ENCODE results near the gene AHNAK2.

The AHNAK2 gene

DNA sequence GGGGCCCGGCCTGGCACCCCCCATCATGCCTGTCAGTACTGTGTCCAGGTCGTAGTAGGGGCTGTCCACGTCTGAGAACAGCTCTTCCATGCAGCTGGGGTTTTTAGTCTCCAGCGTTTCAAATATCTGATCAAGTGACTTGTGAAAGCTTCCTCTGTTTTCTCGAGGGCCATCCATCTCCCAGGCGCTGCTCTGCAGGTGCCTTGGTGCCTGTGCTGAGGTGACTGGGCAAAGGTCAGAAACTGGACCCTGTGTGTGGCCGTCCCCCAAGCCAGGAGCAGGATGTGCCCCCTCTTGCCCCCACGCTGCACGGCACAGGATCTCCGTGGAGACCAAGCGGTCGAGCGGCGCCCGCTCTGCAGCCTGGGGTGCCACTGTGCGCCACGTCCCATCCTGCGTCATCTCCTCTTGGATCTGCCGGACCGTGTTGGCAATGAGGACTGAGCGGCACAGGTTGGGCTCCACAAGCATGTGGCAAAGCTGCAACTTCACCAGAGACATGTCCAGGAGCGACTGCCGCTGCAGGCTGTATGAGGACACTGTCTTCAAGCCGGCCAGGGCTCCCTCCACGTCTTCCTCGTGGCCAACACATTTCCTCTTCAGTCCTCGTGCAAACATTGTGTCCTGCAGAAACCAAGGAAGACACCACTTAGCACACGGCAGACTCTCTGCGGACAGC, 33.3 kb upstream of the AHNAK2 start:
- no peak for DNase-seq

DNA sequence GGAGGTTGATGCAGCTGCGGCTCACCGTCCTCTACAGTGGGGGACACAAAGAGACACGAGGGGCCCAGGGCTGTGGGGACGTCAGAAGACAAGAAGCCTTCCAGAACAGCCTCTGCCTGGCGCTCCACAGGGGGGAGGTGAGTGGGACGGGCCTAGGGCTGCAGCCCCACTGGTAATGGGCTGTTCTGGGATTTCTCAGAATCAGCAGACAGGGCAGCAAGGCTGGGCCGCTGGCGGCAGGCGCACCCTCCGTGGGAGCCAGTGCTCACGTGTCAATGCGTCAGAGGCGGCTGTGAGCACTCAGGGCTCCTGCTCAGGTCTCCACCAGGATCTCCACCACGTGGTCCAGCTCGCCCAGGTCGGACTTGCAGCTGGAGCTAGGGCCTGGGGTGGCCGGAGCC, 32.7 kb upstream of the AHNAK2 start:
- DNase-seq, result no peak

DNA sequence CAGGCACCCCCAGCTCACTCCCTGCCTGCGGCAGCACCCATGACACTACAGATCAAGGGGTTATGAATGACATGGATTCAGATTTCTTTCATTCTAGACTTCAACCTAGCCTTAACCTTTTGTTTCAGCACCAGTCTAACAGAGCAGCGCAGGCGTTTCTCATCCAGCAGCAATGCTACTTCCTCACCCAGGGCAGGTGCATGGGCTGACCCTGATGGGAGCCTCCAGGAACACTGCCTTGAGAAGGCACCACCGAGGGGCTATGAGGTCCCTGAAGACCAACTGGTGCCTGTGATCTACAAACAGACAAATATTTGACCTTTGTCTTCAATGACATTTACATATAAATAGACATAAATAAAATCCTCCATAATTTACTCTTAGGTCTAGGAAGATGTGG, 31.9 kb upstream of the AHNAK2 start:
- DNase-seq, result no peak

DNA sequence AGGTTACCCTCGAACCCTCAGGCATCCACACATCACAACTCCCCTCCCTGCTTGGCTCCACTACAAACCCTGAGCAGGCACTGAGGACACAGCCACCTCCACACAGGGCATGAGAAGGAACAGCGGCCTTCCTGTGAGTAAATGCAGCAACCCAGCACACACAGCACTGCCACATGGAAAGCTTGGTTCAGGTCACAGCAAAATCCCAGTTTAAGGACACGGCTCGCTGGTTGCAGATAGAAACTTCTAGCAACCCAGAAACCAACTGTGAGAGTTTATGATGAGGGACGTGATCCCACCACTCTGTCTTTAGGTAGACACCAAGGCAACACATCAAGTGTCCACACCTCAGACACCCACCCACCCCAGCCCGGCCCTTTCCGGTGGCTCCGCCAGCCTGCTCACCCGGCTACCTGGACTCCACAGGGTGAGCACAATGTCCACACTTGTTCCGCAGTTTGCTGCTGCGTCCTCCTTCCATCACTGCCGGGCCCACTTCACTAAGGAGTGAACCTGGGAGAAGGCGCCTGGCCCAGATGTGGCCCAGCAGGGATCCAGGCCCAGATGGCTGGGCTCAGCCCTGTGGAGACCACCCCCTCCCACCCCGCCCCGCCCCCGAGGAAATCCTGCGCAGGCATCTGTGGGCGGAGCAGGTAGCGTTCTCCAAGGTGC, 29.6 kb upstream of the AHNAK2 start:
- no peak for DNase-seq

DNA sequence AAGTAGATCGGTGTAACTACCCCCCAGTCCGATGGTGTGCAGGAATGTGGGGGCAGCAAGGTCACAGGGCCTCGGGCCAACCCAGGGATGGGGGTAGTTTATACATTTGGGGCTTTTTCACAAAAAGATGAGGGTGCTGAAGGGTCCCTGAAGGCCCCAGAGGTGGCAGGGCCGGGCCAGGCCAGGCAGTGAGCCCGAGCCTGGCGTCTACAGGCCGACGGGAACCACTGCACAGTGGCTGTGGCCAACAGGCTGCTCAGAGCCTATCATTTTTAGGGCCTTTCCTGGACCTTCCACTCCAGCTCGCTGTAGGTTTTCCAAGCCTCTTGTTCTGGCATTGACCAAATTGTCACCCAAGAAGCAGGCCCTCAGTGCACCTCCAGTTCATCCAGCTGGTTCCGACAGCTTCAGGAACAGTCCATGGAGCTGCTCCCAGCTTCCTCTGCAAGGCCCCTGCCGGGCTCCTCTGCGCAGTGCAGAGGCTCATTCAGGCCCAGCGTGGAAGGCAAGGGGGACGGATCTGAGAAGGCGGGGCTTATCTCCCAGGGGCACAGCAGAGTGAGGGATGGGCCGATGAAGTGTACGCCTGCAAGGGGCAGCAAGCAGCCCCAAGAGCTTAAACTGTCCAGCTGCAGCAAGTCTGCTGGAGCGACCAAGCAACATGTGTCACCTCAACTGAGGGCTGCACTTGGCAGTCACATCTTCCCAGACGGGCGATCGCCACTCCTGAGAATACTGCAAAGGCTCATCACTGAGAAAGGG, 28.8 kb upstream of the AHNAK2 start:
- no peak for DNase-seq

DNA sequence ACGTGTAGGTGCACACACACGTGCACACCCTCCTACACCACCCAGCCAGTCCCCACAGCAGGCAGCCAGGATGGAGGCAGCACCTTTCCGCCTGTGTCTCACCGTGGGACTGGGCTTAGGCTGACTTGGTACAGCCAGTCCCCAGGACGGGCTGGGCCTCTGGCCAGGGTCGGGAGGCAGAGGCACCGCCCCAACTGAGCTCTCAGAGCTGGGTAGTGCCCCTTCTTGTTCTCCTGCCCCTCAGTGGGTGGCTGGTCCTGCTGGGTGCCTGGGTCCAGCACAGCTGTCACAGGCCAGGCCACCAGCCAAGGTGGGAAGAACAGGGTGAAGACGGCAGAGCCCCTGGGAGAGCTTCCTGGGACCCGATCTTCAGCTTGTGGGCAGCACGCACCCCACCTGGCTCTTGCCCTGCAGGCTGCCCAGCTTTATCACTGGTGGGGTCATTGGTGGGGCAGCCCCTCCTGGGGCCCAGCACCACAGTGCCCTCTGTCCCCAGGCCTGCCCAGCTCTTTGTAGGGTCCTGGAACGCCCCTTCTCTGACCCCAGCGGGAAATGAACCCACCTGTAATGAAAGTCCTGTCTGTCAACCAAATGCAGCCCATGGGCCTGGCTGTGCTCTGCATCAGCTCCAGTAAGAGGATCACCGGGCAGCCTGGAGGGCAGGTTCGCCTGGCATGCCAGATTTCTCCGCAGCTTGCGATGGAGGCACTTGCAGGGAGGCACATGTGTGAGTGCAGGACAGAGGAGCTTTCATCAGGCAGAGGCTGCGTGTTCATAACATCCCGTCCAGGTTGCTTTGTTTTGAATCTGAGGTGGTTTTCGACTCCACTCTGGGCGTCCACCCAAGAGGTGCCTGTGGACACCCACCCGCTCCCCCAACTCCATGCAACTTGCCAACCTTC, 28.0 kb upstream of the AHNAK2 start:
- DNase-seq, result no peak

DNA sequence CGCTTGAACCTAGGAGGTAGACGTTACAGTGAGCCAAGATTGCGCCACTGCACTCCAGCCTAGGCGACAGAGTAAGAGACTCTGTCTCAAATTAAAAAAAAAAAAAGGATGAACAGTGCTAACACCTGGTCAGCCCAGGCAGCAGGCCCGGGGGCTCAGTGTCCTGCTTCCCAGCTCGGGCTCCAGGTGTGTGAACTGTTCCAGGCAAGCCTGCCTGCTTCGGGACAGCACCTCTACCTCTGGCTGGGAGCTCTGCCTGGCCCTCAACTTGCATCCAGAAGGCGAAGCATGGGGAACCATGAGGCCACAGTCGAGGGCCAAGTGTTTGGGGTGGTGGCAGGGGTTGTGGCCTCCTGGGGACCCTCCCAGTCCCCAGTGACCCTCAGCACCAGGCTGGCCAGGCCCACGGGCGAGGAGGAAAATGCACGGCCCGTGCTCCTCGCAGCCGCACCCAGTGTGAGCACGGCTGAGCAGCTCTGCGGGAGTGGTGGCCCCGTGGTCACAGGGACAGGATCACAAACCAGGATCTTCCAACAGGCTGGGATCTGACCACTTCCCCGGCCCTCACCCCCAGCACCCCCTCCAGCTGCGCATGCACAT, 27.3 kb upstream of the AHNAK2 start:
- DNase-seq, result no peak

DNA sequence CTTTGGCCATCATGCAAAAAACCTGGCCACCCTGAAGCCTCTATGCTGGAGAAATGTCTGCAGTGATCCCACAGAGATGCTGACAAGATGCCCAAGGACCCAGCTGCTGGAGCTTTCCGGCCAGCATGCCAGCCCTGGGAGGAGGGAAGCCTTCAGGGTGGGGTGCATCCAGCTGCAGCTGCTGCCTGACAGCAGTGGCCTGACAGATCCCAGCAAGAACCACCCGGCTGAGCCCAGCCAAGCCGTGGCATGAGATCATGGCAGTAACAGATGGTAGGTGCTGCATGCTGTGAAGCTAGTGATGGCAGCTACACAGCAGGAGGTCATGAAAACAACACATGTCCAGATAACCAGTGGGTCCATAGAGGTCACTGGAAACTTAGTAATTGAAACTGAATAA, 21.2 kb upstream of the AHNAK2 start:
- no peak for DNase-seq

DNA sequence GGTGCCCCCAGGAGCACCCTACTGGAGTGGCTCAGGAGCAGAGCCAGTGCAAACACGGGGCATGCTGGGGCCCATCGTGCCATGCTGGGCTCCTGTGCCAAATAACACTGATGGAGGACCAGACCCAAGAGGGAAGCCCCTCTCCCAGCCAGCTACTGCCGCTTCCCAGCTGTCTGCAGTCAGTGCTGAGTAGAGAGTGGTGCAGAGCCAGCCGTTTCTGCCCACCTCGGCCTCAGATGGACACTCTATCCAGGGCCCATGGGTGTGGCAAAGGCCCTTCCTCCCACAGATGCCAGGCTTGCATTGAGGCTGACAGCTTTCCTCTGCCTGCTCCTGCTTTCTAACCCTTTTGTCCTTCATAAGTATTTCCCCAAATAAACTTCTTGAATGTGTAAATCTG, 20.6 kb upstream of the AHNAK2 start:
- DNase-seq, result no peak

DNA sequence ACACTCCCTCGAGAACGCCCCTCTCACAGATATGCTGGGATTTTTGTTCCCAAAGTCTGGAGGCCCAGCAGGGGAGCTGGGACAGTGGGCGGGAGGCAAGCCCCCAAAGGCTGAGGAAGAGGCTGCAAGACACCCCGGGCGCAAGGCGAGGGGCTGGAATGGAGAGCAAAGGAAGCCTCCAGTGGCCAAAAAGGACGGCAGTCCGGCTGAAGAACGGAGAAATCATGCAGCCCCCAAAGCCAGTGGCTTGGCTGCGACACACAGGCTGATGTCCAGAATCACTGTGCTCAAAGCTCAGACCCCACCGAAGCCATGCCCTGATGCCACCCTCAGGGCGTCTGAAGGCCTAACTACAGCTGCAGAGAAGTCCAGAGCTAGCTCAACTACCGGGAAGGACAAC, 18.3 kb upstream of the AHNAK2 start:
- no peak for DNase-seq

DNA sequence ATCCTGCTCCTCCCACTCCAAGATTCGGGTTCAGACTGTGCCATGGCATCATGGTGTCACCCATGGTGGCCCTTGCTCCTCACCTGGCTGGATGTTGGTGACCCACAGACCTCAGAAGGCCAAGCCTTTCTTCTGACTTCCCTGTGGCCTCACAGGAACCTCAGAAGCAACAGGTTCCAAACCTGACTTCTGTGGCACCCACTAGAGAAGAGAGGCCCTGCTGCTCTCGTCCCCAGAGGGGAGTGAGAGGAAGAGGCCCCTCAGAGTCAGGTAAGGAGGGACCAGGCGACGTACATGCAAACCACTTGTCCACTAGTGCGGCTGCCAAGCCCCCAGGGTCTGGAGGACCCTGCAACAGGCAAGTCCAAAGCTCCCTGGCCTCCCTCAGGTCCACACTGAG, 17.9 kb upstream of the AHNAK2 start:
- no peak for DNase-seq

DNA sequence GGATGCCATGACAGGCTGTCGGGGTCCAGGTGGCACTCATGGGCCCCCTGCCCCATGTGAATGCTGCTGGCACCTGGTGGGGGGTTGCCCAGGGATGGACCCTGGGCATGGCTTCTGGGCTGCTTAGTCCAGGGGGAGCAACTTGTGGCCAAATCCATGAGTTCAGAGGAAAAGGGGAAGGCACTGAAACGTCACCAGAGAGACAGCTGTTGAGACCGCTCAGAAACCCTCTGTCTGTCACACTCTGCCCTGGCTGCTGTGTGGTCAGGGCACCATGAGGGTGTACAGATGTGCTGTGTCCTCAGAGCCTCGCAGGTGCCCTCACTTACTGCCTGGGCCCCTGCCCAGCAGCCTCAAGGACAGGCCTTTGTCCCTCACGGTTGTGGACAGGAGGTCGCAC, 16.8 kb upstream of the AHNAK2 start:
- peak; percentile 25 for DNase-seq

DNA sequence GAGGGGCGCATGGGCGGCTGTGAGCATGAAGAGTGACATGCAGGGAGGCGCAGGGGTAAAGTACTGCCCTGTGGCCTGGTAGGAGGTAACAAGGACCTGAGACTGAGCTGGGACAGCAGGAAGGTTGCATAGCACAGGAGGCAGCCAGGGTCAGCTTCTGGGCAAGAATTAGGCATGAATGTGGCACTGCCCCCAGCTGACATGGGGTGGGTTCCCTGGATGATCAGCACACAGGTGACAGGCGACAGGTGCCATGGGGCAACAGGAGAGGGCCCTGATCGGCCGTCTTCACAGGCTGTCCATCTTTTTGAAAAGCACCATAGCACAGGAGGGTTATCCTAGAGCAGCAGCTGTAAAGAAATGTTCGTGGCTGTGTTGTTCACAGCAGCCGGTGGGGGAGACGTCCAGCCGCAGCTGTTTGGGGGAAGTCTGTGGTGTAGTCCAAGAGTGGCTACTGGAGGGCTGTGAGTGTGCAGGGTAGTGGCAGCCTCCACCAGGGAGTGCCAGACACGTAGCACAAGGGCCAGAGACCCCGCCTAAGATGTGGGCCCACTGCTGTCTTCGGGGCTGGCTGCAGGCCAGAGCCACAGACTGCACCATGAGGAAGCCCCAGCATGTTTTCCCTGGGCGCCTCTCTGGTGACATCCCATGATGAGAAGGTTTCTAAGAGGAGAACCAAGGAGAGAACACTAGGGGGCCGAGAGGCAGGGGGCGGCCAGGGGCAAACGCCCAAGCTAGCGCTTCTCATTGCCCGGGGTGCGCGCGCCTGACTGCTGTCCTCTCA, 15.8 kb upstream of the AHNAK2 start:
- no peak for DNase-seq

DNA sequence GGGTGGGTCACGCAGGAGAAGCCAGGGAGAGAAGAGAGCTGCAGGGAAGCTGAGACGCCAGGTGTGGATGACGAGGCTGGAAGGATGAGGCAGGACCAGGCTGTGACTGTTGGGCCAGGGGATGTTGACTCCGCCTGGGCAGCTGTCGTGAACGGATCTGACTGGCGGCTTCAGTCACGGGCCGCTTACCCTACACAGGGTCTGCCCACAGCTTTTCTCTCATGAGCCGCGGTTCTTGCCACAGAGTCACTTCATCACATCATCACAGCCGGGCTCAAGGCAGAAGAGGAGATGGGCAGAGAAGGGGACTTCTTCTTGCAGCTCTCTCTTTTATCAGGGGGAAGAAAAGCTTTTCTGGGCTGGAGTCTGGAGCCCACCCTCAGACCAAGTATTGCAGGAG, 15.1 kb upstream of the AHNAK2 start:
- DNase-seq, result no peak

DNA sequence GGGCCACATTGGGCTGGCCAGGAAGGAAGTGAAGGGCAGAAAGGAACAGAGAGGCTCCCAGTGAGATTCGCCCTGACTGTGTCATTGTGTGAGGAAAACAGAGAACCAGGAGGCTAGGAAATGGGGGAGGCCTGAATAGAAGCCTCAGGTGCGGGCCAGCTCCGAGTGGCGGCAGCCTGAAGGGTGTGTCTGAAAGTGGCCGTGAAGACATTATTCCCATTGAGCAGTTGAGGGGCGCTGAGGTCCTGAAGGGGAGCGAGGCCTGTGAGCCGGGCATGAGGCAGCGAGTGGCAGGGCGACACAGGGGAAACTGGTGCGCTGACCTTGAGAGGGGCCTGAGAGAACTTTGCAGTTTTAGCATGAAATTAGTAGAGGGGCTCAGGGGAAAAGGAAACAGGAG, 14.3 kb upstream of the AHNAK2 start:
- no peak for DNase-seq

DNA sequence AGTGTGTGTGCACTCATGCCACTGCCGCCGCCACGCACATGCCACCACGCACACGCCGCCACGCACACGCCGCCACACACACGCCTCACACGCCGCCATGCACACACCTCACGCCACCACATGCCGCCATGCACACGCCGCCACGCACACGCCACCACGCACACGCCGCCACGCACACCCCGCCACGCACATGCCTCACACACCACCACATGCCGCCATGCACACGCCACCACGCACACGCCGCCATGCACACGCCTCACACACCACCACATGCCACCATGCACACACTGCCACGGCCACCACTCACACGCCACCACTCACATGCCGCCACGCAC, 13.7 kb upstream of the AHNAK2 start:
- DNase-seq, result no peak

DNA sequence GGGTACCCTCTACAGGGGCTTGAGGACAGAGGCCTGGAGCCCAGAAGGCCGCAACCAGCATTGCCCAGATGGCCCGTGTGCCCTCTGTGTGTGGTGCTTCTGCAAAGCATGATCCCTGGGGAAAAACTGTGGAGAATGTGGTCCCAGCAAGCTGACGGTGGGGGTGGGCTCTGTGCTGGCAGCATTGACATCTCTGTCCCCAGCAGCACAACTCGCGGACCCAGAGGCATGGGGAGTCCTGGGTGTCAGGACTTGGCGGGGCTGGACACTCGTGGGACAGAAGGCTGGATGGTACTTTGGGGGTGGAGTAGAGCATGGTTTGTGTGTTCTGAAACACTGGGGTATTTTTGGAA, 11.8 kb upstream of the AHNAK2 start:
- DNase-seq, result no peak

DNA sequence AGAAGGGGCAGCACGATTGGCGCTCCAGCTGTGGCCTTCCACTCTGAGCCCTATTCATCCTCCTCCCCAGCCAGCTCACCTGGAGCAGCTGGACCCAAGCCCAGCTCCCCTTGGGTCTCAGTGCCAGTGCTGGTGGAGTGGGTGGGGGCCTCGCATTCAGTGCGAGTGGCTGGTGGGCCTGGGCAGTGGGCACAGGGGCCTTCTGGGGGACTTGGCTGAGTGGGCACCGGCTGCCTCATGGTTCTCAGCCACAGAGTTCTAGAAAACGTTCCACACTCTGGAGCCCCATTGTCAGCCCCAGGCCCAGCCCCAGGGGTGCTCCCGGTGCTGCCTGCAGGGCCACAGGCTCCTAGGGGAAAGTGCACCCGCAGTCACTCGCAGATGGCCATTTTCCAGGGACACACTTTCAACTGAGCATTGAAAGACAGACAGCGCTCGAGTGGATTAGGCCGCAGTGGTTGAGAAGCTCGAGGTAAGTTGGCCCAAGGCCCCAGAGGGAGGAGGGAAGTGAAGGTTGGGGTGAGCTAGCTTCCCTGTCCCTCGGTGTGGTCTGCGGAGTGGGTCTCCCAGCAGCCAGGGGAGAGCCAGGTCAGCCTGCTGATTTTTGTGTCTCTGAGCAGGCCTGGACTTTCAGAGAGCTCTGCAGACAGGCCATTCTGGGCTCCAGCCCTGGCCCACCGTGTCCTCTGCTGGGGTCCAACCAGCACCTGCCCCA, 11.2 kb upstream of the AHNAK2 start:
- DNase-seq, result peak; percentile 17

DNA sequence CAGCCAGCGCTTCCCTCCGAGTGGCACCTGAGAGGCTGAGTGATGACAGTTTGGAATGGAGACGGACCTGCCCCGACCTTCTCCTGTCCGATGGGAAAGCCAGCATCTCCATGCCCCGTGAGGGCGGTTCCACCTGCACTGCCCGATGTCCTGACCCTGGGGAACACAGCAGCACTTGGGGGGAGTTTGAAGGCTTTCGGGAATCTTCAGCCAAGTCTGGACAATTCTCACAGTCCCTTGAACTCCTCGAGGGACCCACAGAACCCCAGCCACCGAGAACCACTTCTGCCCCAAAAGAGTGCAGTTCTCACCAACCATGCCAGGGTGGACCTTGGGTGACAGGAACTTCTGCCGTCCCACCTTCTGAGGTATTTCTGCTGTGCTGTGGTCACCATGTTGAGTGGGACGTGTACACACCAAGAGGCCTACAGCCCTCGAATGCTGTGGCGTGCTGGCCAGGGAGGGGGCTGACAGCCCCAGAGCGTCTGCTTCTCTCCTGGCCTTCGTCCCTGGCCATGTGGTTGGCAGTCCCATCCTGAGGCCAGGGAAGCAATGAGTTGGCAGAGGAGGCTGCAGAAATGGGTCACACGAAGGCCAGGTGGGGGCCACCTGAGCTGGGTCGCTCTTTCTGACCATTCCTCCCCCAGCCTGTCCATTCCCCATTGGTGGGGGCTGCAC, 8.5 kb upstream of the AHNAK2 start:
- DNase-seq, result no peak

DNA sequence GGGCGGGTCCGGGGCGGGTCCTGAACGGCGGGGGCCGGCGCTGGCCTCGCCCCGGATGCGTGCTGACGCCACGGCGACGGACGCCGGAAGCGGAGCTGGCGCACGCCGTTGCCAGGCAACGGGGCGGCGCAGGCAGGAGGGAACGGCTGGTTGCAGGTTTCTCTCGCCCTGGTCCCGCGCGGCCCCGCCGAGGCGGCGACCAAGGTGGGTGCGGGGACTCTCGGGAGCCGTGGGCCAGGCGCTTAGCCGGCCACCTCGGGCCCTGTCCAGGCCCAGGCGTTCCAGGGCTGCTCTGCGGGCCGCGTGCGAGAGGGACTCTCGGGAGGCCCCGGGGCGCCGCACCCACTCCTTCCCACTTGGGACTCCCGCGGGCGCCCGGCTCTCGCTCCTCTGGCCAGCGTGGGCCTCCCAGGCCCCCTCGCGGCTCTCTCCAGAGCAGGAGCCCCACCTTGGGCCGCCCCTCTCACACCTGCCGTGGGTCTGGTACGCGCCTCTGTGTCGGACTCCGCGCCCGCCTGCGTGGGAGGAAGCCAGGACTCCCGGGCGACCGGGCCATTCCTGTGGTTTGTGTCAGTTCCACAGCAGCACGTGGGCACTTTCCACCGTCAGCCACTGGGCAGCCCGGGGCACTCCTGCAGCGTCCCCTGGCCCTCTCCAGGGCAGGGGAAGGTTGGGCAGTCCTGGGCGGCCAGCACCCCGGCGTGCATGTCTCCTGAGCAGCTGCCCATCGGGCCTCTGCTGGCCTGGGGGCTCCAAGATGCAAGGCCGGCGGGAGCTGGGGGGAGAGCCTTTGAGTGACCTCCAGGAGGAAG, 7.7 kb upstream of the AHNAK2 start, which contains the start of gene CLBA1:
CLBA1 (plus strand) TSS at position 114 of the 812 bp plus-strand sequence; CDS start at position 758, 644 bp downstream.
- DNase-seq, result peak; percentile 95

Measured in femur (tissue), 1 donor.